ENCODE measurements around the gene SYT8.

- no peak for TF ChIP-seq POLR2AphosphoS5 (IDR thresholded peaks at IDR 0.05)
- no peak for TF ChIP-seq EP300 (IDR thresholded peaks at IDR 0.05)
- TF ChIP-seq CTCF (IDR thresholded peaks at IDR 0.05) = peak in 1 of 3 experiments; percentile 13
Observed at GRCh38 chr11:1825039-1825740, 9.6 kb upstream of the SYT8 start.
